ENCODE data around the gene DIAPH3.

DIAPH3 gene

GRCh38 chr13:59677430-59677829, 486.3 kb downstream of the DIAPH3 start (continued):
- TF ChIP-seq ZNF426 (tag by site-specific recombination; IDR thresholded peaks at IDR 0.05) (no peak), SETDB1 (IDR thresholded peaks at IDR 0.05; ENCODE audit: insufficient read length, low read length) (no peak), ZNF248 (tag by site-specific recombination; IDR thresholded peaks at IDR 0.05) (no peak), TSHZ1 (tag by site-specific recombination; IDR thresholded peaks at IDR 0.05; ENCODE audit: borderline replicate concordance) (no peak), ZNF600 (tag by site-specific recombination; IDR thresholded peaks at IDR 0.05) (no peak), HOXC10 (CRISPR knock-in tag; IDR thresholded peaks at IDR 0.05) (no peak)

- POLR2A ChIA-PET = no interaction called here
- Histone ChIP-seq H3K36me3 (ENCODE audit: control insufficient read depth in 2 of 2, insufficient read depth in 1 of 2, low read length in 2 of 2) (no peaks in the 10 kb centered on the region), H3K4me1 (ENCODE audit: control insufficient read depth, insufficient read depth, low read length) (no peaks in the 10 kb centered on the region), H3K4me3 (ENCODE audit: low read depth, low read length) (no peak overlapping the region), H3K27ac (ENCODE audit: extremely low read depth, low read depth, low read length) (no peak overlapping the region), H3K9me3 (ENCODE audit: control insufficient read depth, insufficient read depth, low read depth, low read length) (no peaks in the 10 kb centered on the region)
- CTCF ChIA-PET = interaction anchor here (0.7 kb wide), 1 partner anchor 97 kb away, joined by 3 read pairs; no protein-coding TSS in a partner anchor
- TF ChIP-seq PRDM6 (tag by site-specific recombination; IDR thresholded peaks at IDR 0.05) (no peak), ZNF174 (tag by site-specific recombination; IDR thresholded peaks at IDR 0.05) (no peak), ZEB2 (tag by site-specific recombination; IDR thresholded peaks at IDR 0.05) (no peak), ZNF707 (tag by site-specific recombination; IDR thresholded peaks at IDR 0.05) (no peak), ZBTB6 (tag by site-specific recombination; IDR thresholded peaks at IDR 0.05) (no peak), ZNF280D (tag by site-specific recombination; IDR thresholded peaks at IDR 0.05) (no peak), OSR2 (tag by site-specific recombination; IDR thresholded peaks at IDR 0.05) (no peak), ZNF76 (tag by site-specific recombination; IDR thresholded peaks at IDR 0.05; ENCODE audit: borderline replicate concordance, low read depth) (no peak), PRDM1 (tag by site-specific recombination; IDR thresholded peaks at IDR 0.05) (no peak), ZNF26 (tag by site-specific recombination; IDR thresholded peaks at IDR 0.05) (no peak), KLF7 (tag by site-specific recombination; IDR thresholded peaks at IDR 0.05; ENCODE audit: borderline replicate concordance) (no peak), ZNF529 (tag by site-specific recombination; IDR thresholded peaks at IDR 0.05; ENCODE audit: insufficient replicate concordance) (no peak), ZNF362 (tag by site-specific recombination; IDR thresholded peaks at IDR 0.05) (no peak), PBX3 (CRISPR knock-in tag; IDR thresholded peaks at IDR 0.05) (no peak)
Measured at GRCh38 chr13:59674616-59675015, 489.1 kb downstream of the DIAPH3 start.
